Thymus (tissue), 14 donors: Measurements from ENCODE around the gene SLC7A10. TPM values are rescaled to one million over a fixed set of nuclear protein-coding genes. Genes with fewer than 3 reads are reported as not detected.

Source experiments
- DNase-seq, 9 donors: peaks; one replicate each; pipeline ENCODE4 v3.0.0-alpha.2; 2013; ENCODE audit warnings: low spot score in 9 of 9, low read depth in 6 of 9, missing footprints in 1 of 9
- H3K27ac ChIP-seq, 2 donors: one replicate each; pipeline ENCODE4 v1.5.1; 2013; ENCODE audit warnings: control low read depth in 1 of 2, low read depth in 1 of 2, low read length in 1 of 2, mild to moderate bottlenecking in 1 of 2, moderate library complexity in 1 of 2
- H3K27me3 ChIP-seq, 2 donors: one replicate each; pipeline ENCODE4 v1.5.1; 2013; ENCODE audit warnings: low read length in 1 of 2; ENCODE audit not compliant: control insufficient read depth in 2 of 2, insufficient read depth in 1 of 2
- H3K36me3 ChIP-seq, 2 donors: one replicate each; pipeline ENCODE4 v1.5.1; 2013; ENCODE audit warnings: low read length in 1 of 2, mild to moderate bottlenecking in 1 of 2, moderate library complexity in 1 of 2; ENCODE audit not compliant: control insufficient read depth in 2 of 2, insufficient read depth in 2 of 2
- H3K4me1 ChIP-seq, 2 donors: one replicate each; pipeline ENCODE4 v1.5.1; 2013; ENCODE audit warnings: low read length in 2 of 2; ENCODE audit not compliant: control insufficient read depth in 2 of 2, insufficient read depth in 2 of 2
- H3K4me3 ChIP-seq, 2 donors: one replicate each; pipeline ENCODE4 v1.5.1; 2013; ENCODE audit warnings: low read length in 2 of 2, control low read depth in 1 of 2, mild to moderate bottlenecking in 1 of 2
- H3K9me3 ChIP-seq, 2 donors: one replicate each; pipeline ENCODE4 v1.5.1; 2013; ENCODE audit warnings: low read length in 1 of 2, mild to moderate bottlenecking in 1 of 2; ENCODE audit not compliant: control insufficient read depth in 2 of 2, insufficient read depth in 1 of 2
- WGBS: extraction: QIAGEN DNeasy Blood & Tissue Kit; methylation state at CpG from one replicate; pipeline ENCODE4 v1.1.7; 2013; 5-methylcytosine and 5-hydroxymethylcytosine counted together
- long read RNA-seq, 10 donors: transcript quantifications; one replicate each; lab custom pipeline, GENCODE V29; 2026
- polyA plus RNA-seq: library from polyadenylated mRNA; stranded (reverse); fragments of 200-250 nt; gene quantifications from one replicate; pipeline ENCODE4 v1.2.3, GENCODE V29; 2013
- total RNA-seq: library from RNA; stranded (reverse); fragments of 120-200 nt; gene quantifications from one replicate; pipeline ENCODE4 v1.2.4, GENCODE V29; 2013
- donor health status: healthy.

SLC7A10 gene
- total RNA-seq (0.33 TPM), polyA plus RNA-seq (0.11 TPM)
- long read RNA-seq, donor 1: 0 reads
- long read RNA-seq, donor 2, partial matches to known transcripts: 0 of 2 reads
- long read RNA-seq, donor 2, other reads (novel, unspliced or antisense): 0 of 2 reads
- long read RNA-seq, donor 3: 0 reads
- long read RNA-seq, donor 4: 0 reads
- long read RNA-seq, donor 5, partial matches to known transcripts: 0 of 1 reads
- long read RNA-seq, donor 5, other reads (novel, unspliced or antisense): 0 of 1 reads
- long read RNA-seq, donor 6, partial matches to known transcripts: 0 of 1 reads
- long read RNA-seq, donor 6, other reads (novel, unspliced or antisense): 0 of 1 reads
- long read RNA-seq, donor 7: 0 reads
- long read RNA-seq, donor 8: 0 reads
- long read RNA-seq, donor 9, partial matches to known transcripts: 0 of 1 reads
- long read RNA-seq, donor 9, other reads (novel, unspliced or antisense): 0 of 1 reads
- long read RNA-seq, donor 10: 0 reads

- Histone ChIP-seq H3K9me3 (peaks cover 4 to 6% of the 10 kb centered on the region in 2 donors), H3K4me1 (no peaks in the 10 kb centered on the region), H3K36me3 (no peaks in the 10 kb centered on the region), H3K27me3 (peaks cover 43 to 53% of the 10 kb centered on the region in 2 donors), H3K27ac (no peak within 1 kb of the TSS), H3K4me3 (no peak within 1 kb of the TSS)
- no peak for DNase-seq
- 6% methylated on average over 62 of the region's 62 CpGs for WGBS
Observed at GRCh38 chr19:33225458-33225926, at the start of gene SLC7A10. Gene SLC7A10, minus strand, starts transcription at chr19:33225850. Its CDS starts 147 bp downstream, at chr19:33225703.

GRCh38 chr19:33274663-33275558, 49.3 kb upstream of the SLC7A10 start:
- DNase-seq: no peak
- no peaks in the 10 kb centered on the region for H3K36me3 ChIP-seq
- no peaks in the 10 kb centered on the region for H3K27me3 ChIP-seq
- WGBS: 93% methylated on average over 17 of the region's 17 CpGs
- H3K4me1 ChIP-seq: no peaks in the 10 kb centered on the region
- no peak overlapping the region for H3K27ac ChIP-seq
- H3K4me3 ChIP-seq: no peak overlapping the region
- H3K9me3 ChIP-seq: no peaks in the 10 kb centered on the region

- no peak overlapping the region for H3K4me3 ChIP-seq
- H3K9me3 ChIP-seq: no peaks in the 10 kb centered on the region
- H3K4me1 ChIP-seq: no peaks in the 10 kb centered on the region
- H3K27me3 ChIP-seq: no peaks in the 10 kb centered on the region
- no peak for DNase-seq
- H3K36me3 ChIP-seq: no peaks in the 10 kb centered on the region
- 86% methylated on average over 16 of the region's 16 CpGs for WGBS
- H3K27ac ChIP-seq: no peak overlapping the region
Observed at GRCh38 chr19:33273881-33274662, 48.4 kb upstream of the SLC7A10 start.

- no peak for DNase-seq
- H3K27me3 ChIP-seq: no peaks in the 10 kb centered on the region
- H3K4me1 ChIP-seq: no peaks in the 10 kb centered on the region
- no peak overlapping the region for H3K4me3 ChIP-seq
- no peaks in the 10 kb centered on the region for H3K9me3 ChIP-seq
- no peak overlapping the region for H3K27ac ChIP-seq
- WGBS: 91% methylated on average over 26 of the region's 26 CpGs
- no peaks in the 10 kb centered on the region for H3K36me3 ChIP-seq
Observed at GRCh38 chr19:33273065-33273736, 47.6 kb upstream of the SLC7A10 start.

- no peaks in the 10 kb centered on the region for H3K4me1 ChIP-seq
- no peak for DNase-seq
- H3K36me3 ChIP-seq: no peaks in the 10 kb centered on the region
- no peak overlapping the region for H3K27ac ChIP-seq
- WGBS: 96% methylated on average over 12 of the region's 12 CpGs
- no peaks in the 10 kb centered on the region for H3K27me3 ChIP-seq
- no peak overlapping the region for H3K4me3 ChIP-seq
- no peaks in the 10 kb centered on the region for H3K9me3 ChIP-seq
Observed at GRCh38 chr19:33271246-33272021, 45.8 kb upstream of the SLC7A10 start.

GRCh38 chr19:33270769-33271168, 45.1 kb upstream of the SLC7A10 start:
- no peaks in the 10 kb centered on the region for H3K36me3 ChIP-seq
- 97% methylated on average over 1 of the region's 1 CpG for WGBS
- H3K9me3 ChIP-seq: no peaks in the 10 kb centered on the region
- H3K4me3 ChIP-seq: no peak overlapping the region
- no peaks in the 10 kb centered on the region for H3K4me1 ChIP-seq
- no peaks in the 10 kb centered on the region for H3K27me3 ChIP-seq
- DNase-seq: no peak
- H3K27ac ChIP-seq: no peak overlapping the region

- no peak for DNase-seq
- H3K36me3 ChIP-seq: no peaks in the 10 kb centered on the region
- H3K27ac ChIP-seq: no peak overlapping the region
- H3K9me3 ChIP-seq: no peaks in the 10 kb centered on the region
- H3K4me1 ChIP-seq: no peaks in the 10 kb centered on the region
- no peaks in the 10 kb centered on the region for H3K27me3 ChIP-seq
- H3K4me3 ChIP-seq: no peak overlapping the region
- WGBS: 96% methylated on average over 10 of the region's 10 CpGs
Observed at GRCh38 chr19:33269016-33269415, 43.4 kb upstream of the SLC7A10 start.
